OCI-LY3 (cell line): Measurements from ENCODE around the gene FUOM.

Experiments
- H2AFZ ChIP-seq: fragments of 200-600, 300-600 bp; shearing (Covaris generic); 2 replicates; pipeline ENCODE4 v1.6.0; 2014; ENCODE audit warnings: antibody characterized with exemption, low read depth, low read length
- H3K27ac ChIP-seq: fragments of 200-600, 300-600 bp; sonication (generic); 2 replicates; pipeline ENCODE4 v1.5.1; 2014; ENCODE audit warnings: mild to moderate bottlenecking, low read length, moderate library complexity, mixed read lengths
- H3K27me3 ChIP-seq: fragments of 200-600, 300-600 bp; sonication (generic); 2 replicates; pipeline ENCODE4 v1.6.1; 2014; ENCODE audit warnings: low read depth, low read length, mixed read lengths
- H3K36me3 ChIP-seq: fragments of 200-600, 300-600 bp; sonication (generic); replicated peaks from 2 replicates; pipeline ENCODE3; 2014; ENCODE audit warnings: low read depth, low read length, mixed read lengths
- H3K4me1 ChIP-seq: fragments of 300-600, 200-600 bp; sonication (generic); 2 replicates; pipeline ENCODE4 v1.6.1; 2014; ENCODE audit warnings: low read length, mixed read lengths
- H3K4me2 ChIP-seq: fragments of 200-600, 300-600 bp; sonication (generic); 2 replicates; pipeline ENCODE4 v1.6.1; 2014; ENCODE audit warnings: low read length, mixed read lengths
- H3K4me3 ChIP-seq: fragments of 300-600, 200-600 bp; sonication (generic); 2 replicates; pipeline ENCODE4 v1.5.1; 2014; ENCODE audit warnings: antibody characterized with exemption, mild to moderate bottlenecking, low read length, moderate library complexity
- H3K79me2 ChIP-seq: fragments of 300-600, 200-600 bp; shearing (Covaris generic); 2 replicates; pipeline ENCODE4 v1.6.1; 2014; ENCODE audit warnings: mild to moderate bottlenecking, low read length, mixed read lengths
- H3K9ac ChIP-seq: fragments of 300-600, 200-600 bp; shearing (Covaris generic); 2 replicates; pipeline ENCODE4 v1.6.0; 2014; ENCODE audit warnings: mild to moderate bottlenecking, low read length, moderate library complexity
- H3K9me3 ChIP-seq: fragments of 200-600, 300-600 bp; shearing (Covaris generic); 2 replicates; pipeline ENCODE4 v1.6.1; 2014; ENCODE audit warnings: low read length, mixed read lengths; ENCODE audit not compliant: insufficient read depth
- H4K20me1 ChIP-seq: fragments of 200-600, 300-600 bp; sonication (generic); 2 replicates; pipeline ENCODE4 v1.6.1; 2016; ENCODE audit warnings: low read length, mixed read lengths; ENCODE audit not compliant: insufficient read depth
- EZH2phosphoT487 ChIP-seq: fragments of 200-600 bp; shearing (Covaris generic); IDR thresholded peaks from 2 replicates; pipeline ENCODE4 v1.6.1; 2018; ENCODE audit warnings: antibody characterized with exemption, mixed run types, low read depth
- TF ChIP-seq, protein P1 (sequence below): fragments of 200-600, 300-600 bp; sonication (generic); IDR thresholded peaks from 2 replicates; pipeline ENCODE4 v1.5.1; 2014; ENCODE audit warnings: antibody characterized with exemption, low read length, low read depth

The FUOM gene

DNA sequence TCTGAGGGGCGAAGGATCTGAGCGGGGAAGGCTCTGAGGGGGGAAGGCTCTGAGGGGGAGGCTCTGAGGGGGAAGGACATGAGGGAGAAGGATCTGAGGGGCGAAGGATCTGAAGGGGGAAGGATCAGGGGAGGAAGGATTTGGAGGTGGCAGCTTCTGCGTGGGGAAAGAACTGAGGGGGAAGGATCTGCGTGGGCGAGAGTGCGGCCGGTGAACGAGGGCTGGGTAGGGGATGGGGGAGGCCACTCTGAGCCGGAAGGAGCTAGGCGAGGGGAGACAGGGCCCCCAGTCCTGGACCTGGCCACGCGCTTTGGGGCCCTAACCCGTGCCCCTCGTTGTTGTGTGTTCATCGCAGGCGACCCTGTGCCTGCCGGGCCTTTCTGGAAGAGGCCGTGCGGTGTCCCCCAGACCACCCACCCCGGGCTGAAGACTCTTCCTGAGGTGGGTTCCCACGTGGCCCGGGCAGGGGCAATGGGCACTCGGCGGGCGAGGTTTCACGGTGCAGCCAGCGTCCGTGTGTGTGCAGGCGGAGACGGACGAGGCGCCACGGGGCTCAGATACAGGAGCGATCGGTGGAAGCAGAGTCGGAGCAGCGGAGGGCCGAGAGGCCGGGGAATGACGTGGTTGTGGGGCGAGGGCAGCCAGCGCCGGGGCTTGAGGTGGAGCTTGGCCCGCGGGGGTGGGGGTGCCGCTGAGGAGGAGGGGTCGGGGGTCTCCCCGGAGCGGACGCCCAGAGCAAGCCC lies 23.1 kb downstream of the FUOM start:
- H3K9ac ChIP-seq: no peak overlapping the region

DNA sequence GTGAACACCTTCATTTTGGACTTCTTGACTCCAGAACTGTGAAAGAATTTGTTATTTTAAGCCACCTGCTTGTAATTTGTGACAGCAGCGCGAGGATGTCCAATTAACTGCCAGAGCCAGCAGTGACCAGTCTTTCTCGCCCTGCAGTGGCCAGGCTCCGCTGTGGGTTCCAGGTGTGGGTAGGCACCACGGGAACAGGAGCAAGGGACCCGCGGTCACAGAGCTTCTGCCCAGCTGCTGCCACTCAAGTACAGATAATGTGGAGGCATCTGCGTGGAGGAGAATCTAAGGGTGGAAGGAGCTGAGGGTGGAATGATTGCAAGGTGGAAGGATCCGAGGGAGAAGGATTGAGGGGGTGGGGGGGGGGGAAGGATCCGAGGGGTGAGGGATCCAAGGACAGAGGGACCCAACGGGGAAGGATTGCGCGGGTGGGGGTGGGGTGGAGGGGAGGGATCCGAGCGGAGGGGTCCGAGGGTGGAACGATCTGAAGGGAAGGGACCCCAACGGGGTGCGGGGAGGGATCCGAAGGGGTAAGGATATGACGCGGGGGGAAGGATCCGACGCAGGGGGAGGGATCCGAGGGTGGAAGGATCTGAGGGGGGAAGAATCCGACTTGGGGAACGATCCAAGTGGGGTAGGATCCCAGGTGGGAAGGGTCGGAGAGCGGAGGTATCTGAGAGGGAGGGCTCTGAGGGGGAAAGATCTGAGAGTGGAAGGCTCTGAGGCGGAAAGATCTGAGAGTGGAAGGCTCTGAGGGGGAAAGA lies 24.7 kb downstream of the FUOM start:
- peaks cover 8% of the 10 kb centered on the region for H3K27me3 ChIP-seq
- H4K20me1 ChIP-seq: no peaks in the 10 kb centered on the region
- TF ChIP-seq EZH2phosphoT487: no peak
- TF ChIP-seq, protein P1, sequence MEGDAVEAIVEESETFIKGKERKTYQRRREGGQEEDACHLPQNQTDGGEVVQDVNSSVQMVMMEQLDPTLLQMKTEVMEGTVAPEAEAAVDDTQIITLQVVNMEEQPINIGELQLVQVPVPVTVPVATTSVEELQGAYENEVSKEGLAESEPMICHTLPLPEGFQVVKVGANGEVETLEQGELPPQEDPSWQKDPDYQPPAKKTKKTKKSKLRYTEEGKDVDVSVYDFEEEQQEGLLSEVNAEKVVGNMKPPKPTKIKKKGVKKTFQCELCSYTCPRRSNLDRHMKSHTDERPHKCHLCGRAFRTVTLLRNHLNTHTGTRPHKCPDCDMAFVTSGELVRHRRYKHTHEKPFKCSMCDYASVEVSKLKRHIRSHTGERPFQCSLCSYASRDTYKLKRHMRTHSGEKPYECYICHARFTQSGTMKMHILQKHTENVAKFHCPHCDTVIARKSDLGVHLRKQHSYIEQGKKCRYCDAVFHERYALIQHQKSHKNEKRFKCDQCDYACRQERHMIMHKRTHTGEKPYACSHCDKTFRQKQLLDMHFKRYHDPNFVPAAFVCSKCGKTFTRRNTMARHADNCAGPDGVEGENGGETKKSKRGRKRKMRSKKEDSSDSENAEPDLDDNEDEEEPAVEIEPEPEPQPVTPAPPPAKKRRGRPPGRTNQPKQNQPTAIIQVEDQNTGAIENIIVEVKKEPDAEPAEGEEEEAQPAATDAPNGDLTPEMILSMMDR: no peak
- H2AFZ ChIP-seq: no peak overlapping the region
- H3K4me2 ChIP-seq: no peak overlapping the region
- no peak overlapping the region for H3K9ac ChIP-seq
- no peaks in the 10 kb centered on the region for H3K9me3 ChIP-seq
- H3K4me1 ChIP-seq: no peaks in the 10 kb centered on the region
- no peaks in the 10 kb centered on the region for H3K36me3 ChIP-seq
- H3K4me3 ChIP-seq: no peak overlapping the region
- H3K79me2 ChIP-seq: no peaks in the 10 kb centered on the region
- no peak overlapping the region for H3K27ac ChIP-seq

More for the DNA sequence above, 23.1 kb downstream of the FUOM start:
- H4K20me1 ChIP-seq: no peaks in the 10 kb centered on the region
- H3K4me1 ChIP-seq: no peaks in the 10 kb centered on the region
- TF ChIP-seq, protein P1: no peak
- TF ChIP-seq EZH2phosphoT487: no peak
- no peak overlapping the region for H3K4me3 ChIP-seq
- no peak overlapping the region for H3K27ac ChIP-seq
- H3K27me3 ChIP-seq: peaks cover 5% of the 10 kb centered on the region; the same call in 1 of the 2 replicates
- no peaks in the 10 kb centered on the region for H3K79me2 ChIP-seq
- H3K36me3 ChIP-seq: no peaks in the 10 kb centered on the region
- no peaks in the 10 kb centered on the region for H3K9me3 ChIP-seq
- no peak overlapping the region for H3K4me2 ChIP-seq
- no peak overlapping the region for H2AFZ ChIP-seq

DNA sequence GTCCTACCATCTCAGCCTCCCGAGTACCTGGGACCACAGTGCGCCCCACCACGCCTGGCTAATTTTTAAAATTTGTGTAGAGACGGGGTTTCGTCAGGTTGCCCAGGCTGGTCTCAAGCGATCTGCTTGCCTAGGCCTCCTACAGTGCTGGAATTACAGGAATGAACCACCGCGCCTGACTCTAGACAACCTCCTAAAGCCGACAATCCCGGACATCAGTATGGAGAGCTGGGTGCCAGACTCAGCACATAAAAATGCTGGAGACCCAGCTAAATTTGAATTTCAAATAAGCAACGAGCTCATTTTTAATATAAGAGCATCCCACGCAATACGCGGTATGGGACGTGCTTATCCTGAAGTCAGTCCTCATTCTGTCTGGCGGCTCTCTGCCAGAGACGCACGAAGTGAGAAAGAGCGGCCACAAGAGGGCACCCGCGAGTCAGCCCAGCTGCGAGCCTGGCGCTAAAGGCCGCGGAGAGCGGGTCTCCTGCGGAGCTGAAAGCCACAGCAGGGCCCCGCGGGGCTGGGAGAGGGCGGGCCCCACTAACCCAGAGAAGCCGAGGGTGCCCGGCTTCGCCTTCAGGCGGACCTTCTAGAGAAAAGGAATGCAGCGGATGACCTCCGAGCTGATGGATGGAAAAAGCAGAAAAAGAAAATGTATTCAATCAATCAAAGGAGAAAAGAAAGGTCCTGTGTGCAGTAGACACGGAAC lies 28.2 kb downstream of the FUOM start:
- Histone ChIP-seq H3K27me3 (peaks cover 8% of the 10 kb centered on the region), H3K79me2 (no peaks in the 10 kb centered on the region)

More for the DNA sequence above, 28.2 kb downstream of the FUOM start:
- H3K9me3 ChIP-seq: no peaks in the 10 kb centered on the region
- H3K36me3 ChIP-seq: no peaks in the 10 kb centered on the region
- no peak overlapping the region for H3K9ac ChIP-seq
- TF ChIP-seq, protein P1: peak; percentile 72
- no peak for TF ChIP-seq EZH2phosphoT487
- H2AFZ ChIP-seq: peak overlapping the region; percentile 65; the same call in 1 of the 2 replicates
- H3K4me3 ChIP-seq: peak overlapping the region; percentile 72
- no peaks in the 10 kb centered on the region for H3K4me1 ChIP-seq
- no peaks in the 10 kb centered on the region for H4K20me1 ChIP-seq
- H3K27ac ChIP-seq: no peak overlapping the region
- H3K4me2 ChIP-seq: peak overlapping the region; percentile 86
